ENCODE measurements around the gene DNAJC22. TPM values are rescaled to one million over a fixed set of nuclear protein-coding genes. Genes with fewer than 3 reads are reported as not detected.

Gene DNAJC22
- total and polyA plus RNA-seq, 2 experiments from 2014 or later: 17.8 to 28.3 TPM

GRCh38 chr12:49366096-49366651 lies 19.5 kb downstream of the DNAJC22 start:
- H3K9me3 ChIP-seq (ENCODE audit: low read depth): no peaks in the 10 kb centered on the region
- H3K4me2 ChIP-seq: peak overlapping the region; percentile 91
- H2AFZ ChIP-seq: peak overlapping the region; percentile 92
- no peaks in the 10 kb centered on the region for H3K9me2 ChIP-seq (replicated peaks; ENCODE audit: insufficient read depth)
- H4K20me1 ChIP-seq (ENCODE audit: insufficient read depth, poor library complexity, severe bottlenecking): peaks cover 8% of the 10 kb centered on the region
- peaks cover 22% of the 10 kb centered on the region for H3K4me1 ChIP-seq (ENCODE audit: insufficient read depth)
- DNase-seq (ENCODE audit: low spot score): no peak
- no peaks in the 10 kb centered on the region for H3K36me3 ChIP-seq (replicated peaks; ENCODE audit: insufficient read depth, low read depth)
- peaks cover 35% of the 10 kb centered on the region for H3K79me2 ChIP-seq
- WGBS (ENCODE audit: low lambda C conversion rate, missing lambda C conversion rate): 14% methylated on average over 38 of the region's 38 CpGs
- TF ChIP-seq EZH2 (IDR thresholded peaks at IDR 0.05; ENCODE audit: borderline replicate concordance): no peak
- no peak for TF ChIP-seq EZH2phosphoT487 (IDR thresholded peaks at IDR 0.05; ENCODE audit: low read depth, severe bottlenecking, unreplicated experiment)
- TF ChIP-seq CTCF (IDR thresholded peaks at IDR 0.05; ENCODE audit: poor library complexity): no peak
- H3K27ac ChIP-seq: peak overlapping the region; percentile 97
- peak overlapping the region; percentile 80 for H3K4me3 ChIP-seq
- no peaks in the 10 kb centered on the region for H3K27me3 ChIP-seq

- Histone ChIP-seq H3K79me2 (peaks cover 41% of the 10 kb centered on the region), H3K4me2 (peak overlapping the region; percentile 91)
These were observed 20.1 kb downstream of the DNAJC22 start for GRCh38 chr12:49366652-49367380.

GRCh38 chr12:49367381-49368239 lies 20.9 kb downstream of the DNAJC22 start, which contains the start of gene SPATS2:
Gene SPATS2 (plus strand): TSS chr12:49367462. CDS start chr12:49461013, 93,551 bp downstream.
- Histone ChIP-seq H3K9me2 (replicated peaks; ENCODE audit: insufficient read depth) (no peaks in the 10 kb centered on the region), H3K4me1 (ENCODE audit: insufficient read depth) (peaks cover 22% of the 10 kb centered on the region), H3K9me3 (ENCODE audit: low read depth) (no peaks in the 10 kb centered on the region), H2AFZ (peak within 1 kb of the TSS; percentile 92), H3K79me2 (peaks cover 49% of the 10 kb centered on the region), H3K36me3 (replicated peaks; ENCODE audit: insufficient read depth, low read depth) (no peaks in the 10 kb centered on the region), H4K20me1 (ENCODE audit: insufficient read depth, poor library complexity, severe bottlenecking) (peaks cover 8% of the 10 kb centered on the region), H3K27ac (peak within 1 kb of the TSS; percentile 97), H3K4me3 (peak within 1 kb of the TSS; percentile 80), H3K27me3 (no peaks in the 10 kb centered on the region), H3K4me2 (peak within 1 kb of the TSS; percentile 91)
- TF ChIP-seq CTCF (IDR thresholded peaks at IDR 0.05; ENCODE audit: poor library complexity) (no peak), EZH2 (IDR thresholded peaks at IDR 0.05; ENCODE audit: borderline replicate concordance) (no peak), EZH2phosphoT487 (IDR thresholded peaks at IDR 0.05; ENCODE audit: low read depth, severe bottlenecking, unreplicated experiment) (no peak)
- WGBS (ENCODE audit: low lambda C conversion rate, missing lambda C conversion rate): under 1% methylated on average over 19 of the region's 52 CpGs
- no peak for DNase-seq (ENCODE audit: low spot score)

More at GRCh38 chr12:49366652-49367380, 20.1 kb downstream of the DNAJC22 start:
- H3K36me3 ChIP-seq (replicated peaks; ENCODE audit: insufficient read depth, low read depth): no peaks in the 10 kb centered on the region
- TF ChIP-seq CTCF (IDR thresholded peaks at IDR 0.05; ENCODE audit: poor library complexity) (peak; percentile 34), EZH2phosphoT487 (IDR thresholded peaks at IDR 0.05; ENCODE audit: low read depth, severe bottlenecking, unreplicated experiment) (no peak)
- H3K9me2 ChIP-seq (replicated peaks; ENCODE audit: insufficient read depth): no peaks in the 10 kb centered on the region
- peaks cover 22% of the 10 kb centered on the region for H3K4me1 ChIP-seq (ENCODE audit: insufficient read depth)
- WGBS (ENCODE audit: low lambda C conversion rate, missing lambda C conversion rate): under 1% methylated on average over 69 of the region's 97 CpGs
- peak; percentile 98 for DNase-seq (ENCODE audit: low spot score)
- no peaks in the 10 kb centered on the region for H3K9me3 ChIP-seq (ENCODE audit: low read depth)
- peak overlapping the region; percentile 92 for H2AFZ ChIP-seq
- H3K27me3 ChIP-seq: no peaks in the 10 kb centered on the region
- peak overlapping the region; percentile 80 for H3K4me3 ChIP-seq
- peak overlapping the region; percentile 97 for H3K27ac ChIP-seq
- peaks cover 8% of the 10 kb centered on the region for H4K20me1 ChIP-seq (ENCODE audit: insufficient read depth, poor library complexity, severe bottlenecking)
